ENCODE data around the gene TMEM63C. TPM values are rescaled to one million over a fixed set of nuclear protein-coding genes. Genes with fewer than 3 reads are reported as not detected.
A peak's percentile ranks its signal among the peaks of the same experiment; 100 is the strongest.

The TMEM63C gene
- total and polyA plus RNA-seq, 5 donors from 2014 or later, result 1.2 TPM; not detected in 4

- ATAC-seq (ENCODE audit: low read depth in 2 of 2) (no peak), DNase-seq (no peak)
- Histone ChIP-seq H3K4me1 (ENCODE audit: control insufficient read depth, insufficient read depth, low read length, poor library complexity, severe bottlenecking) (no peaks in the 10 kb centered on the region), H3K27ac (ENCODE audit: insufficient read depth, low read length, poor library complexity, severe bottlenecking) (no peak within 1 kb of the TSS), H3K36me3 (ENCODE audit: control insufficient read depth, insufficient read depth, low read length) (no peaks in the 10 kb centered on the region), H3K27me3 (ENCODE audit: control insufficient read depth, insufficient read depth, low read length) (peaks cover 2% of the 10 kb centered on the region), H3K4me3 (ENCODE audit: low read depth, low read length) (no peak within 1 kb of the TSS), H3K9me3 (ENCODE audit: control insufficient read depth in 2 of 2, low read length in 2 of 2) (no peaks in the 10 kb centered on the region)
- Mint-ChIP-seq H3K27ac (no peak within 1 kb of the TSS), H3K27me3 (peaks cover 50% of the 10 kb centered on the region), H3K9me3 (peaks cover 0 to 4% (median 1%) of the 10 kb centered on the region in 7 donors), H3K4me3 (no peak within 1 kb of the TSS), H3K36me3 (no peaks in the 10 kb centered on the region), H3K4me1 (no peaks in the 10 kb centered on the region)
Measured at GRCh38 chr14:77271113-77271710, 89.6 kb downstream of the TMEM63C start, which contains the start of gene NGB. NGB (minus strand) TSS chr14:77271206; CDS start chr14:77270937, 269 bp downstream.

GRCh38 chr14:77272261-77272660 lies 90.7 kb downstream of the TMEM63C start:
- ATAC-seq (ENCODE audit: low read depth in 2 of 2), result no peak
- Histone ChIP-seq H3K27ac (ENCODE audit: insufficient read depth, low read length, poor library complexity, severe bottlenecking) (no peak overlapping the region), H3K36me3 (ENCODE audit: control insufficient read depth, insufficient read depth, low read length) (no peaks in the 10 kb centered on the region), H3K4me3 (ENCODE audit: low read depth, low read length) (no peak overlapping the region), H3K9me3 (ENCODE audit: control insufficient read depth in 2 of 2, low read length in 2 of 2) (no peaks in the 10 kb centered on the region), H3K4me1 (ENCODE audit: control insufficient read depth, insufficient read depth, low read length, poor library complexity, severe bottlenecking) (no peaks in the 10 kb centered on the region), H3K27me3 (ENCODE audit: control insufficient read depth, insufficient read depth, low read length) (peaks cover 2% of the 10 kb centered on the region)
- DNase-seq, result no peak
- H3K27ac Mint-ChIP-seq, result no peak overlapping the region
- H3K4me3 Mint-ChIP-seq, result no peak overlapping the region
- H3K36me3 Mint-ChIP-seq, result no peaks in the 10 kb centered on the region
- H3K4me1 Mint-ChIP-seq, result no peaks in the 10 kb centered on the region
- peaks cover 0 to 2% (median 1%) of the 10 kb centered on the region in 7 donors for H3K9me3 Mint-ChIP-seq
- H3K27me3 Mint-ChIP-seq, result peaks cover 42% of the 10 kb centered on the region

DNA sequence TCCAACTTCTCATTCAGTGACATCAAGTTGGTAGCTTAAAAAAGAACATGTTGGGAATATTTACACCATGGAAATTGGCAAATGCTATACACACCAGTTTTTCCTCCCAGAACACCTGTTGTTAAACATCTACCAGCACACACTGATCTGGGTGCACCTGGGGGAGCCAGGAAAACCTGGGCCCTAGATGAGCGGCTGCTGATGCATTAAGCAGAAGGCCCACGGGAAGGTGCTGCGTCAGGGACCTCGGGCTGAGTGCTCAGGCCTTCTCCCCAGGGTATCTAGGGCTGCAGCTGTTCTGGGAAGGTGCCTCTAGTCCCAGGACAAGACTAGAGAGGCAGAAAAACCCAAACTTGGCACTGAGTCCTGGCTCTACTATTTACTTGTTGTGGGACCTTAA lies 92.2 kb downstream of the TMEM63C start:
- H3K4me1 Mint-ChIP-seq, result no peaks in the 10 kb centered on the region
- no peaks in the 10 kb centered on the region for H3K4me1 ChIP-seq (ENCODE audit: control insufficient read depth, insufficient read depth, low read length, poor library complexity, severe bottlenecking)
- H3K27ac Mint-ChIP-seq, result no peak overlapping the region
- H3K9me3 ChIP-seq (ENCODE audit: control insufficient read depth in 2 of 2, low read length in 2 of 2), result no peaks in the 10 kb centered on the region
- no peaks in the 10 kb centered on the region for H3K36me3 Mint-ChIP-seq
- H3K27me3 Mint-ChIP-seq, result peaks cover 31% of the 10 kb centered on the region
- DNase-seq (no peak), ATAC-seq (ENCODE audit: low read depth in 2 of 2) (no peak)
- H3K9me3 Mint-ChIP-seq, result peaks cover 0 to 1% (median 0%) of the 10 kb centered on the region in 7 donors
- H3K27ac ChIP-seq (ENCODE audit: insufficient read depth, low read length, poor library complexity, severe bottlenecking), result no peak overlapping the region
- no peak overlapping the region for H3K4me3 ChIP-seq (ENCODE audit: low read depth, low read length)
- H3K36me3 ChIP-seq (ENCODE audit: control insufficient read depth, insufficient read depth, low read length), result no peaks in the 10 kb centered on the region
- H3K4me3 Mint-ChIP-seq, result no peak overlapping the region
- H3K27me3 ChIP-seq (ENCODE audit: control insufficient read depth, insufficient read depth, low read length), result peaks cover 2% of the 10 kb centered on the region

DNA sequence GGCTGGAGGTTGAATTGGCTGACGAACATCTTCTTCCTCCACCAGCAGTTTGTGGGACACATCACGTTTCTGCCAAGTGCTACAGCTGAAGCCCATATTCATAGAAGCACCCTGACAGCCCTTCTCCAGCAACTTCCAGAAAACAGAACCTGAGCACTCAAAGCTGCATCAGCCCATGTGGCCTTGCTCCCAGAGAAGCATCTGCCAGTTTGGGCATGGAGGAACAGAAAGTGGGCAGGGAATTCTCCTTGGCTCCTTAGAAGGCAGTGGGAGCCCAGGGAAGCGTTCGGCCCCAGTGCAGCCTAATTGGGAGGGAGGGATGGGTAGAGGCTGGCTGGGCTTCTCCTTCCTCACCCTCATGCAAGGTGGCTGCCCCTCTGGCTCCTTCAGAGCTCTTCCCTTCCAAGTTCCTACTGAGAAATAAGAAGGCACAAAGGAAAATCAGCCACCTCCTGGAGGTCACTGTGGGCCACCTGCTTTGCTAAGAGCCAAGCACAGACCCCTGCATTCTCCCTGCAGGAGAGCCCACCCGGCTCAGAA lies 93.5 kb downstream of the TMEM63C start:
- Histone ChIP-seq H3K27ac (ENCODE audit: insufficient read depth, low read length, poor library complexity, severe bottlenecking) (no peak overlapping the region), H3K36me3 (ENCODE audit: control insufficient read depth, insufficient read depth, low read length) (no peaks in the 10 kb centered on the region), H3K4me3 (ENCODE audit: low read depth, low read length) (no peak overlapping the region), H3K27me3 (ENCODE audit: control insufficient read depth, insufficient read depth, low read length) (no peaks in the 10 kb centered on the region), H3K4me1 (ENCODE audit: control insufficient read depth, insufficient read depth, low read length, poor library complexity, severe bottlenecking) (no peaks in the 10 kb centered on the region), H3K9me3 (ENCODE audit: control insufficient read depth in 2 of 2, low read length in 2 of 2) (no peaks in the 10 kb centered on the region)
- H3K4me3 Mint-ChIP-seq, result no peak overlapping the region
- H3K4me1 Mint-ChIP-seq, result no peaks in the 10 kb centered on the region
- no peak overlapping the region for H3K27ac Mint-ChIP-seq
- no peaks in the 10 kb centered on the region for H3K9me3 Mint-ChIP-seq
- H3K36me3 Mint-ChIP-seq, result no peaks in the 10 kb centered on the region
- peaks cover 24% of the 10 kb centered on the region for H3K27me3 Mint-ChIP-seq
- DNase-seq (no peak), ATAC-seq (ENCODE audit: low read depth in 2 of 2) (no peak)

DNA sequence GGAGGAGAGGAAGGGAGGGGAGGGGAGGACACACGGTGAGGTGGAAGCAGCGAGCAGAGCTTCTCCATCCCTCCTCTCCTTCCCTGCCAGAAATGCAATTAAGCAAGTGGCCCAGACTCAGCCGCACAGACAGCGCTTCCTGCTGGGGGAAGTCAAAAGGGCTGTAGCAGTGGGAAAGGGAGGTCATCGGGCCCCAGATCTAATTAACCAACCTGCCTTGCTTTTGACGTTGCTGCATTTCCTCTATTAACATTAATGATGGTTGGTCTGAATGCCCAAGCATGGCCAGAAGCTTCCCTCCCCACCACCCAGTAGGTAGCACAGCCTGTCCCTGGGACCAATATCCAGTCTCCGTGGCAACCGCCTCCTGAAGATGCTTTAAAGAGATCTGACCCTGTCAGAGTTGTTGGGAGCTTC lies 94.0 kb downstream of the TMEM63C start:
- Histone ChIP-seq H3K27ac (ENCODE audit: insufficient read depth, low read length, poor library complexity, severe bottlenecking) (no peak overlapping the region), H3K27me3 (ENCODE audit: control insufficient read depth, insufficient read depth, low read length) (no peaks in the 10 kb centered on the region), H3K4me1 (ENCODE audit: control insufficient read depth, insufficient read depth, low read length, poor library complexity, severe bottlenecking) (no peaks in the 10 kb centered on the region), H3K36me3 (ENCODE audit: control insufficient read depth, insufficient read depth, low read length) (no peaks in the 10 kb centered on the region), H3K4me3 (ENCODE audit: low read depth, low read length) (no peak overlapping the region), H3K9me3 (ENCODE audit: control insufficient read depth in 2 of 2, low read length in 2 of 2) (no peaks in the 10 kb centered on the region)
- H3K27ac Mint-ChIP-seq, result peak overlapping the region in 1 of 3 donors; percentile 14
- peaks cover 22% of the 10 kb centered on the region for H3K27me3 Mint-ChIP-seq
- no peaks in the 10 kb centered on the region for H3K4me1 Mint-ChIP-seq
- H3K9me3 Mint-ChIP-seq, result no peaks in the 10 kb centered on the region
- ATAC-seq (ENCODE audit: low read depth in 2 of 2) (no peak), DNase-seq (no peak)
- no peak overlapping the region for H3K4me3 Mint-ChIP-seq
- no peaks in the 10 kb centered on the region for H3K36me3 Mint-ChIP-seq

DNA sequence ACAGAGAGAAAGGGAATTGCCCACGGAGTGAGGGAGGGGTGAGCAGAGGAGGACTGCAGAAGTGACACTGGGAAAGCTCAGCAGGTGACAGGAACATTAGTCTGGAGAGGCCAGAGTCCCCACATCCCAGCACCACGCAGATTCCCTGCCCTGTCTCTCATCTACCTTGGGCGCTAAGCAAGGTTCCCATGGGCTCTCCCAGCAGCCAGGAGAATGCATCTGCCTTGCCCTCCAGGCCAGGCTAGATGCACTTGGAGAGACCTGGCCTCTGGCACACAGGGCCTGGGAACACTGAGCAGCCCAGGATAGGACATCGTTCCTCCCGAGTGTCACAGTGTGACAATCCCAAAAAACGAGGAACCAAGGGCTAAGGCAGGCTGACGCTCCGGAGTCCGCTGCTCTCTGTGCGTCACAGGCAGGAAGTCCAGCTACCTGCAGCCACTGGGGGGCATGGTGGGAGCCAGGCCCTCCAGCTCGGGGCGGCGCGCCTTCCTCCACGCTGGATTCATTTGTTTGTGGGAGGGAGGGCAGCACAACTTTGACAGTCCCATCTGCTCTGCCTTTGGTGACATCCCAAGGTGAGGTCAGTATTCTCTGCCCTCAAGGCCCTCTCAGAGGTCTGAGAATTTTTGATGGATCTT lies 94.8 kb downstream of the TMEM63C start:
- ATAC-seq (ENCODE audit: low read depth in 2 of 2), result no peak
- Mint-ChIP-seq H3K27me3 (peaks cover 22% of the 10 kb centered on the region), H3K36me3 (no peaks in the 10 kb centered on the region), H3K4me3 (no peak overlapping the region), H3K4me1 (no peaks in the 10 kb centered on the region), H3K9me3 (no peaks in the 10 kb centered on the region), H3K27ac (no peak overlapping the region)
- no peaks in the 10 kb centered on the region for H3K4me1 ChIP-seq (ENCODE audit: control insufficient read depth, insufficient read depth, low read length, poor library complexity, severe bottlenecking)
- H3K27ac ChIP-seq (ENCODE audit: insufficient read depth, low read length, poor library complexity, severe bottlenecking), result no peak overlapping the region
- DNase-seq, result no peak
- no peaks in the 10 kb centered on the region for H3K9me3 ChIP-seq (ENCODE audit: control insufficient read depth in 2 of 2, low read length in 2 of 2)
- no peaks in the 10 kb centered on the region for H3K27me3 ChIP-seq (ENCODE audit: control insufficient read depth, insufficient read depth, low read length)
- H3K4me3 ChIP-seq (ENCODE audit: low read depth, low read length), result no peak overlapping the region
- H3K36me3 ChIP-seq (ENCODE audit: control insufficient read depth, insufficient read depth, low read length), result no peaks in the 10 kb centered on the region

DNA sequence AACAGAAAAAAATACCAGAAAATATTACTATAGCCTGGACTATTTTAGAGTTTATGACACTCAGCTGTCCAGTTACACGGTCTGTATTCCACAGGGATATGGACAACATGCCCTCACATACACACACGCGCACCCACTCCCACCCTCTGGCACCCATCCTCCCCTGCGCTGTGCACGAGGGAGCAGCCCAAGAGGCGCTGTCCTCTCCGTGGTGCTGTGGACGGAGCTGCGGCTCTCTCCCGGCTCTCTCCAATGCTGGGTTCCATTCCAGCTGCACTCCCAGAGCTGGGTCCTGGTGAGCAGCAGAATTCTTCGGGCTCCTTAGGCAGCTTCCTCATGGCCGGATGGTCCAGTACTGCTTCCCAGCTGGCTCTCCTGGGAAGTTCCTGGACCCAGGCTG lies 95.4 kb downstream of the TMEM63C start:
- no peaks in the 10 kb centered on the region for H3K4me1 ChIP-seq (ENCODE audit: control insufficient read depth, insufficient read depth, low read length, poor library complexity, severe bottlenecking)
- H3K27me3 ChIP-seq (ENCODE audit: control insufficient read depth, insufficient read depth, low read length), result no peaks in the 10 kb centered on the region
- Mint-ChIP-seq H3K4me1 (no peaks in the 10 kb centered on the region), H3K27ac (no peak overlapping the region), H3K4me3 (no peak overlapping the region), H3K27me3 (peaks cover 16% of the 10 kb centered on the region), H3K36me3 (no peaks in the 10 kb centered on the region), H3K9me3 (no peaks in the 10 kb centered on the region)
- H3K9me3 ChIP-seq (ENCODE audit: control insufficient read depth in 2 of 2, low read length in 2 of 2), result no peaks in the 10 kb centered on the region
- no peak overlapping the region for H3K27ac ChIP-seq (ENCODE audit: insufficient read depth, low read length, poor library complexity, severe bottlenecking)
- no peak overlapping the region for H3K4me3 ChIP-seq (ENCODE audit: low read depth, low read length)
- peaks cover 2% of the 10 kb centered on the region for H3K36me3 ChIP-seq (ENCODE audit: control insufficient read depth, insufficient read depth, low read length)
- ATAC-seq (ENCODE audit: low read depth in 2 of 2), result no peak
- no peak for DNase-seq
